NCI-H1092 (cell line): ENCODE data around the gene LRIT3.

Source experiments
- DNase-seq: peaks from one replicate; lab custom pipeline; 2025; lab: John Stamatoyannopoulos, UW

Gene LRIT3

GRCh38 chr4:109847896-109848442, at the start of gene LRIT3:
Gene LRIT3 (plus strand): TSS chr4:109848107. CDS start chr4:109848202, 95 bp downstream.
- no peak for DNase-seq

- no peak for DNase-seq
Observed at GRCh38 chr4:109798866-109799265, 49.0 kb upstream of the LRIT3 start.

DNA sequence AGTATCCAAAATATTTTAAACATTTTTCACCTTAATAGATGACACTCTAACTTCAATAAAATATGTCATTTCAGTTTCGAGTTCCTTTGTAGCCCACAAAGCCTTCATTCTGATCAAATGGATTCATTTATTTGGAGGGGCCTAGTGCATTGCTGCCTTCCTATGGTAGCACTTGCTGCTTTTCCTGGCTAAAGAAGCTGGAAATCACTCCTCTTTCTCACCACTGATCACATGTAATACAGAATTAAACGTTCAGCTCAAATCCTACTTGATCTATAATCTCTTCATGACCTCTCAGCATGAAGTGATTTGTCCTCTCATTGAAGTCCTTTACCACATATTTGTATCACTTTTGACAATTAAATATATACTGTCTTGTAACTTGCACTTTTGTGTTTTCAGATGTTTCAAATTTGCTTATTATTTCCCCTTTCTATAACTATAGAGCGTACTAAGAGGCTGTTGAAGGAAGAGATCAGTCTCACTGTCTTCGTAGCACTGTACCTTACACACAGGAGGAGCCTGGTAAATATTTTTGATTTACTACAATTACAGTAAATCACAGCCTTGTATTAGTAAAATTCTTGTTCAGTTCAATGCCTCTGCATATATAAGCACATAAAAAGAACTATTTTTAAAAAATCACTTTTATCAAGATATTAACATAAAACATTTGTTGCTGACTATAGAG, 46.7 kb upstream of the LRIT3 start:
- no peak for DNase-seq

DNA sequence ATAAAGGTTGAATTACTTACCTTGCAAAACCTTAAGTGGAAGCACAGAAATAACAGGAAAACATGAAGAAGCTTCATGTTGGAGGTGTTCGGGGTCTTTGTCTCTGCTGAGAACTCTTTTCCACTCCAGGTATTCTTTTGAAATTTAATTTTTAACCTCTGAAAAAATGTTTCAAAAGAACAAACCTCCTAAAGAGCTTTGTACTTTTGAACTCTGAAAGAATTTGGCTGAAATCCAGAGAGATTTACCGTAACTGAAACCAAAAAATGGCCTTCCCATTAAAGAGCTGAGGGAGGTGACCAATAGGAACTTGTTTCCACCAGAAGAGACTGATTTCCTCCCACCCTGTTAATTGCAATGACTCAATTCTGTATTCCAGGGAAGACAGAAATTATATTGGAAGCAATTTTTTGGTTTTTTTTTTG, 46.0 kb upstream of the LRIT3 start, which contains the start of gene CFI:
Gene CFI, minus strand, starts transcription at position 105 of the 425 bp plus-strand sequence. Its CDS starts 28 bp downstream, at position 77.
- DNase-seq: no peak

DNA sequence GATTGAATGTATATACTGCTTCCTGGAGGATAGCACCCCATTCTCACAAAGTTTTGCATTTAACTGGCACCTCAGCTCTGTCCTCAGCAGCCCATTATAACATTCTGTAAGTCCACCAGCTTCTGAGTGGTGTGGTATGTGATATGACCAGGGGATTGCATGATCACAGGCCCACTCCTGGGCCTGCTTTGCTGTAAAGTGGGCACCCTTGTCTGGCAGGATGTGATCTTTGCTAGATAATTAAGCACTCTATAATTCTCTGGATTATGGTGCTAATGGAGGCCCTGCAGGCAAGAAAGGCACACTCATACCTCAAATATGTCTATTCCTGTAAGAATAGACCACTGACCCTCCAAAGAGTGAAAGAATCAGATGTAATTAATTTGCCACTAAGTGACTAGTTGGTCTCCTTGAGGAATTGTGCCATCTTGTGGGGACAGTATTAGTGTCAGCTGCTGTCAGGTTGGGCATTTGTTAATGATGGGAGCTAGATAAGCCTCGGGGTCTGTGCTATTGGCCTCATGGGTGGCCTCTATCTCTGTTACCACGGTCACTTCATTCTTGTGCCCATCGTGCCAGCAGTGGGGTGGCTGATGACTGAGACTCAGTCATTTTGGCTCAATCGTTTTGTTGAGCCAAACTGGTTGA, 43.9 kb upstream of the LRIT3 start:
- DNase-seq: peak; percentile 12

GRCh38 chr4:109809655-109810054, 38.3 kb upstream of the LRIT3 start:
- no peak for DNase-seq

DNA sequence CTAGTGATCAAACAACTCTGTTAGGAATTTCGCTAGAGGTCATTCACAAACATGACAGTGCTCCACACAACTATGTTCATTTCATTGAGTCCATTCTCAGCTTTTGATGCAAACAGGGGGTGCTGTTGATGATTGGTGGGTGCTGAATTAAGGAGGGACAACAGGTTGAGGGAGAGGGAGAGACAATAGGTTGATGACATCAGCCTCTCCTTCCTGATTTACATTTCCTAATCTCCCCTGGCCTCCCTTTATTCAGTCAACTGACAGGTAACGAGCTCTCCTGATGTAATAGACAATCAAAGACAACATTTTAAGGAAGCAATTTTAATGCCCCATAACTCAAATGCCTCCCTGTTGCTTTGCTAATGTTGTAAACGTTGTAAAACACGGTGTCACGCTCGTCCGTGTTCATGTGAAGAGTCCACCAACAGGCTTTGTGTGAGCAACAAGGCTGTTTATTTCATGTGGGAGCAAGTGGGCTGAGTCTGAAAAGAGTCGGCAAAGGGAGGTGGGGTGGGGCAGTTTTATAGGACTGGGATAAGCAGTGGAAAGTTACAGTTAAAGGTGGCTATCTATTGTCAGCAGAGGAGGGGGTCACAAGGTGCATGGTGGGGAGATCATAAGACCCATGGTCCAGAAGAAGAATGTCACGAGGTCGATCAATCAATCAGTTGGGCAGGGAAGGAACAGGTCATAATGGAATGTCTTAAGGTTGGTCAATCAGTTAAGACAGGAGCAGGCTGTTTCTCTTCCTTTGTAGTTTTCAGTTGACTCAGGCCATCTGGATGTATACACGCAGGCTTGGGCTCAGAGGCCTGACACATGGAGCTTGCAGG, 37.1 kb upstream of the LRIT3 start:
- DNase-seq: no peak

DNA sequence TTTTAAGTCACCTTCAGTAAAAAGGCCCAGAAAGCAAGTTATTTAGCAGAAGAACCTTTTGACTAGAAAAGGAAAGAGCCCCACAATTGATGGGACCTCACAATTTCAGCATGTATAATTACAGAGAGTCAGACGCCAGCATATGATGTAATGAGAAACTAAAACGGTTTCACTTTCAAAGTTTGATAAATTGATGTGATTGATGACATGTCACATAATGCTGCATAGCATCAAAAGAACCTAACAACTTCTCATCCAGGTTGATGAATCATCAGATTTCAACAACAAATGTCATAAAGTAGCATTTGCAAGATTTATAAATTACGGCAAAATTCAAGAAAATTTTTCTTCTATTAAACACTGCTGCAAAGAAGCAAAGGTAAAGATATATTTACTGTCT, 36.2 kb upstream of the LRIT3 start:
- no peak for DNase-seq

GRCh38 chr4:109815151-109816081, 32.5 kb upstream of the LRIT3 start, which contains the start of gene GAR1:
Gene GAR1 (plus strand): TSS chr4:109815762. CDS start chr4:109816165, 403 bp downstream.
- peak; percentile 86 for DNase-seq

DNA sequence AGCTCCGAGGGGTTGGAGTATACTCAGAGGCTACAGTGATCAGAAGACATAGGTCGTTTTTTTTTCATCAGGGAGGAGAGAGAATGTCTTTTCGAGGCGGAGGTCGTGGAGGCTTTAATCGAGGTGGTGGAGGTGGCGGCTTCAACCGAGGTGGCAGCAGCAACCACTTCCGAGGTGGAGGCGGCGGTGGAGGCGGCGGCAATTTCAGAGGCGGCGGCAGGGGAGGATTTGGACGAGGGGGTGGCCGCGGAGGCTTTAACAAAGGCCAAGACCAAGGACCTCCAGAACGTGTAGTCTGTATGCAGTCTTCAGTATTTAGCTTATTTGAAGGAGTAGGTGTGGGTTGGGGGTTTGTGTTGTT, 31.8 kb upstream of the LRIT3 start:
- no peak for DNase-seq

GRCh38 chr4:109816894-109817293, 31.0 kb upstream of the LRIT3 start:
- no peak for DNase-seq

GRCh38 chr4:109818268-109818667, 29.6 kb upstream of the LRIT3 start:
- no peak for DNase-seq

DNA sequence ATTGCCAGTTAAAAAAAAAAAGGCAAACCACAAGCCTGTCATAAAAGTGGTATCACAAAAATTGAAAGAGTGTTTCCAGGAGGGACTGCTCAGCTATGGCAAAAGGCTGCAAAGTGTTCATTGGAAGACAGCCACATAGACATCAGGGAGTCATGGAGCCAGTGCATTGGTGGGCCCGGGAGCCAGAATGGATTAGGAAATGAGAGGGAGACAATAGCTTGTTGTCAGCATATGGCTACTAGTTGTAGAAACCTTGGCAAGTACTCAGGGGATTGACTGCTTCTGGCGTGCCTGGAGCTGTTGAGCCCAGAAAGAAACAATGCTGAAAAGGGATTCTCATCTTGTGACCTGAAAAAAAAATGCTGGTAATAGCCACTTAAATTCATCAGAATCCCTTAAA, 27.3 kb upstream of the LRIT3 start:
- DNase-seq: no peak

DNA sequence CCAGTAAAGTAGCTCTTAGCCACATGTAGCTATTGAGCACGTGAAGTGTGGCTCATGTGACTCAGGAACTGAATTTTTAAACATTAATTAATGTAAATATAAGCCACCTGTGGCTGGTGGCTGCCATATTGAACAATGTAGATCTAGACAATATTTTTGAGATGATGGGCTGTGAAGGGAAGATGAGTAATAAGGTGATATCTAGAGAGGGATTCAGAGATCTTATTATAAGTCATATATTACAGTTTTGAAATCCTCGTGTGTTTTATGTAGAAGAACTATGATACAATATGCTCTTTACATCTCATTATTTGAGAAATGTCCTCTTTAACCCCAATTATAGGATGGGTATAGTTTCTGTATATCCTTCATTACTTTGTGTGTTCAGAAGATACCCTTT, 26.7 kb upstream of the LRIT3 start:
- no peak for DNase-seq

- DNase-seq: no peak
Observed at GRCh38 chr4:109826719-109827118, 21.2 kb upstream of the LRIT3 start.

DNA sequence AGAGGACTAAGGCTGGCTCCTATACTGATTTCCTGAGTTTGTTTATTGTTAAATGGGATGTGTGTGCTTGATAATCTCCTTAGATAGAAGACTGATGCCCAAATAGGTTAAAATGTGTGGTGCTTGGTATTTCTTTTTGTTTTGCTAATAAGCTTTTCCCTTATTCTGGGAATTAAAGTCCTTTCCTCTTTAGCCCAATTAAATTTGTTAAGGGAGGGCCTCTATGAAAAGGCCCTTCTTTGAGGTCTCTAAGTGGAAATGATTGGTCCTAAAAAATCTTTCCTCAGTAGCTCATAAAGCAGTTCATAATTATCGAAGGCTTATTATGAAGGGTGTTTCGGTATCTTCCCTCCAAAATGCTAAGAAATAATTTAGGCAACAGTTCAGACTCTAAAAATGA, 20.2 kb upstream of the LRIT3 start, which contains the start of gene RRH:
Gene RRH, plus strand, starts transcription at position 301 of the 400 bp plus-strand sequence. Its CDS starts 56 bp downstream, at position 357.
- no peak for DNase-seq

DNA sequence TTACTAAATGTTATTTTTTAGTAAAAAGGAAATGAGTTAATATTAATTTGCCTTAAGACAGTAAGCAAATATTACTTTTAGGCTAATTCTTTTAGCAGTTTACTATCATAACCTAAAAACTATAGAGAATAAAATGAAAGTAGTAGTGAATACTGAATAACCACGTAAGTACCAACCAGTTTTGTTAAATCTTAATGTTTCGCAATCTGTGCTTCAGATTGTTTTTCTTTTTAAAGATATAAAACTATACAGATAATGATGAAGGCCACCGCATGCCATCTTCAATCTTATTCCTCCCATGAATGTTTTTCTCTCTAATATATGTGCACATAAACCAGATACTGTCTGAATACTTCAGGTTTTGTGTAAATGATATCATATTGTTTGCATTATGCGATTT, 14.2 kb upstream of the LRIT3 start:
- DNase-seq: no peak

GRCh38 chr4:109836985-109837384, 10.9 kb upstream of the LRIT3 start:
- no peak for DNase-seq

DNA sequence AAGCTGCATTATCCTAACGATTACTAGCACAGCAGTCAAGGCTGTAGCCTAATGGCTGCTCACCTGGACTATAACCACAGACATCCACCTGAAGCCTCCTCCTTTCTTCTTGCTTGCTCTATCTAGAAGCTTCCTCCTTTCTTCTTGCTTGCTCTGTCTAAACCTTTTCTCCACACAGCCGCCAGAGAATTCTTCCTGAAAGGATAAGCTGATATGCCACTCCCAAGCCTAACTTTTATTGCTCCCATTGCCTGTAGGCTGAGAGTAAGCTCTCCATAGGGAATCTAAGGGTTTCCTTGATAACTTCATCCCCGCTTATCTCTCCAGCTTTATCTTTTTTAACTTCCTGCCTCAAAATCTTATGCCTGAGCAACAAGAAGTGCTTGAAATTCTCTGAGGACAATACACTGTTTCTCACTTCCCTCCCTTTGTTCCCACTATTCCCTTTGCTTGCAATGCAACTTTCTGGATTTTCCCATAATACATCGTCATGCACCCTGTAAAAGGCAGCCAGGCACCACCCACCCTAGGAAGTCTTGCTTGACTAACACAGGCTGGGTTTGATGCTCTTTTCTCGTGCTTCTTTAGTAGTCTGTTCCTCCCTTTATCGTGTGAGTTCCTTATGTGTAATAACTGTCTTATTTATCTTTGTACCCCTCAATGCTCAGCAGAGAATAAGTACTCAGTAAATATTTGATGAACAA, 1.4 kb upstream of the LRIT3 start:
- no peak for DNase-seq

- no peak for DNase-seq
Observed at GRCh38 chr4:109848501-109848900, 594 bp downstream of the LRIT3 start.

- no peak for DNase-seq
Observed at GRCh38 chr4:109850601-109851000, 2.7 kb downstream of the LRIT3 start.
